Left colon (tissue), 2 donors: ENCODE measurements around the gene DPH7. TPM values are rescaled to one million over a fixed set of nuclear protein-coding genes. Genes with fewer than 3 reads are reported as not detected.
"Not testable (repeated sequence)": the region's sequence is repeated elsewhere in the genome, so short reads cannot be mapped to it uniquely, and the experiment has no call there.

Source experiments
- ATAC-seq: fragments of 200-7000 bp; cut with Tn5 transposase; one replicate; pipeline ENCODE4 v1.9.1; 2020; ENCODE audit warnings: mild to moderate bottlenecking, moderate library complexity
- DNase-seq, 2 donors: peaks; one replicate each; pipeline ENCODE4 v3.0.0-alpha.2; 2020
- intact Hi-C, 2 donors: fragments of 100-400 bp; cut with DNase I in 1 of 2; cut with micrococcal nuclease in 1 of 2; formaldehyde crosslinking; loops; one replicate each; pipeline versions ENCODE4 v1.11.2 to v1.14.0; 2022; cut with DNase I, micrococcal nuclease
- total RNA-seq, 2 donors: library from RNA; stranded (reverse); fragmentation: NEBNext Ultra II Directional; extraction: Animal tissue kit (Norgen Biotek cat#: 25700); gene quantifications; one replicate each; pipeline ENCODE4 v1.2.1, GENCODE V29; 2021
- donor health status: DM: no; HTN: no; CAD: no.
- donor health status: DM: yes; HTN: yes; CAD: no.

The DPH7 gene
- total RNA-seq, 2 donors from 2014 or later = 21.7 to 27.5 TPM

DNA sequence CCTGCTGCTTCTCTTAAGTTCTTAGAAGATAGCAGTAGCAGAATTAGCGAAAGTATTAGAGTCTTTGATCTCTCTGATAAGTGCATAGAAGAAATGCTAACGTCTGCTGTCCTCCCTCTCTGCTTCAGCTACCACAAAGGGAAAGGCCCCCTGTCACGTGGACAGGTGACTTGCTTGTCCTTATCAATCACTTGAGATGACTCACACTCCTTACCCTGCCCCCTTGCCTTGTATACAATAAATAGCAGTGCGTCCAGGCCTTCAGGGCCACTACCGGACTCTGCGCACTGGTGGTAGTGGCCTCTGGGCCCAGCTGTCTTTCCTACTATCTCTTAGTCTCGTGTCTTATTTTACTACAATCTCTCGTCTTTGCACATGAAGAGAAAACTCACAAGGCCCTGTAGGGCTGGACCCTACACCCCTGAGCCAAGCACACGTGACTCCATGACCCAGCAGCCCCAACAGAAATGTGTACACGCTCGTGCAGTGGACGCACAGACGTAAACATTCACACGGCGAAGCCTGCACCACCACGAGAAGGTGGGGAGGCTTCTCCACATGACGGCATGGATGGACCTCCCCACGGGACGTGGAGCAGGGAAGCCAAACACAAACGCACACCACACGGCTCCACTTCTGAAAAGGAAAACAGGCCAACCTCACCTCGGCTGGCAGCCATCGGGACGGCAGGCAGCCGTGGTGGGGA is 66.8 kb downstream of the DPH7 start:
- intact Hi-C loops = no loop called here
- no peak for ATAC-seq
- DNase-seq = no peak

DNA sequence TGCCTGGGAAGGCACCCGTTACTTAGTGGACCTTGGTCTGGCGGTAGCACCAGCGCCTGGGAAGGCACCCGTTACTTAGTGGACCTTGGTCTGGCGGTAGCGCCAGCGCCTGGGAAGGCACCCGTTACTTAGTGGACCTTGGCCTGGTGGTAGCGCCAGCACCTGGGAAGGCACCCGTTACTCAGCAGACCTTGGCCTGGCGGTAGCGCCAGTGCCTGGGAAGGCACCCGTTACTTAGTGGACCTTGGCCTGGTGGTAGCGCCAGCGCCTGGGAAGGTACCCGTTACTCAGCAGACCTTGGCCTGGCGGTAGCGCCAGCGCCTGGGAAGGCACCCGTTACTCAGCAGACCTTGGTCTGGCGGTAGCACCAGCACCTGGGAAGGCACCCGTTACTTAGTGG is 67.6 kb downstream of the DPH7 start:
- DNase-seq, intact Hi-C loops, ATAC-seq: not testable (repeated sequence)

DNA sequence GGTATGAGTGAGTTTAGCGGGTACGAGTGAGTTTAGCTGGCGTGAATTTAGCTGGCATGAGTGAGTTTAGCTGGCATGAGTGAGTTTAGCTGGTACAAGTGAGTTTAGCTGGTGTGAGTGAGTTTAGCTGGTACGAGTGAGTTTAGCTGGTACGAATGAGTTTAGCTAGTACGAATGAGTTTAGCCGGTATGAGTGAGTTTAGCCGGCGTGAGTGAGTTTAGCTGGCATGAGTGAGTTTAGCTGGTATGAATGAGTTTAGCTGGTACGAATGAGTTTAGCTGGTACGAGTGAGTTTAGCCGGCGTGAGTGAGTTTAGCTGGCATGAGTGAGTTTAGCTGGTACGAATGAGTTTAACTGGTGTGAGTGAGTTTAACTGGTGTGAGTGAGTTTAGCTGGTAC is 69.5 kb downstream of the DPH7 start:
- DNase-seq = no peak
- no peak for ATAC-seq
- intact Hi-C loops = no loop called here

DNA sequence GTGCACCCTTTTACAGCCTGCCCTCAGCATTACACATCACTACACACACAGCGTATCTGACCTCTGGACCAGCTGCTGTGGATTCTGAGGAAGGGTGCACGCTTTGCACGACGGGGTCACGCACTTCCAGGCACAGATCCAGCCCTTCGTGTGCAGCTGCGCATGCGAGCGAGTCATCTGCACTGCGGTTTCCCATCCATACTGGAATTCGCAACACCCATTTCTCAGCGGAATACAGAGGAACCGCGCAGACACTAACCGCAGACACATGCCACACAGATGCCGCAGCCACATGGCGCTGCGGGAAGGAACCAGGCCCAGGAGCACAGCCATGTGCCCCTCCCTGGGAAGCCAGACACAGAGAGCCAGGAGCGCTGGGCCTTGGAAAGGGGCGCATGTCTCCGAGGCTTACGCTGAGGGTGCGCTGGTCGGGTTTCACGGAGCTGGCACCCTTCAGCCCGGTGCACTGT is 72.0 kb downstream of the DPH7 start:
- no peak for ATAC-seq
- intact Hi-C loops = no loop called here
- DNase-seq = no peak

DNA sequence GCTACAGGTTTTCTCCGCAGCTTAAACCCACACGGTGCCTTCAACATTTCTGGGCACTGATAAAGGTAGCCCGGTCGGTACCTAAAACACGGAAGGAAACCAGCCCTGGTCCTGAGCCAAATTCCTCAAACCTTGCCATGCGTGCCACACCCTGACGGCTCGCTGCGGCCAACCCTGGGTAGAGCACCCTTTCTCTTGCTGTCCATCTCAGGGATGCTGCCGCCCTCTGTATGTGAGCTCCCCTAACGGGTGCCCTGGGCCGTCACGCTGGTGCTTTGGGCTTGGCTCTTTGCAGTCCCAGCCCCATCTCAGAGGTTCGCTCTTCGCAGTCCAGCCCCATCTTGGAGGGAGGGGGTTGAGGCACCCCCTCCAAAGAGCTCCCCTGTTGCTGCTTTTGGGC is 72.5 kb downstream of the DPH7 start:
- DNase-seq (no peak), ATAC-seq (no peak)

DNA sequence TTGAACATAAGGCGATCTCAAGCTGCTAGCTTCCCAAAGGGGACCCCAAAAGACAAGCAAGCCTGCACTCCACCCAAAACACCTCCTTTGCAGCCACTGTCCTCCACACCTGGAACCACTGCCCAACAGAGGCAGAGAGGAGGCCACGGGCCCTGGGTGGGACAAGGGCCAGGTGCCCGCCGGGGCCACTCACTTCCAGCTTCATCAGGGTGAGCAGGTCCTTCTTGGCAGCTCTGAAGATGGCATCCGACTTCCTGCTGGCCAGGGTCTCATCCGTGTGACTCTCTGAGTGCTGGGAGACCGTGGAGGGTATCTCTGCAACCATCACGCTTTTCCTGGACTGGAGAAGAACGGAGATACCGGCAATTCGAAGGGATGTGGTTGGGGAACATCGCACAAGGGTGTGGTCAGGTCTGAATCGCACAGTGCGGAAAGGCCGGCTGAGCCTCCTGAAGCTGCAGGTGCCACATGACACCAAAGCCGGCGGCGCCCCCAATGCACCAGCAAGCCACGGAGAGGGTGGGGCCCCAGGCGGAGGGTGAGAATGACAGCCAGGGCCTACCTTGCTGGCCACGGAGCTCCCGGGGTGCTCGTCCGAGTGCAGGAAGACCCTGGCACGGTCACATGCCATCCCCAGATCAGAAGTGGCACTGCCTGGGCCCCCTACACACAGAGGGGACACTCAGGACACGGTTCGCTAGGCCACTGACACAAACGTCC is 73.1 kb downstream of the DPH7 start:
- ATAC-seq = no peak
- DNase-seq = no peak
- intact Hi-C loops = no loop called here

More for the DNA sequence above, 72.5 kb downstream of the DPH7 start:
- intact Hi-C loops = no loop called here

Other genes with a start within 250 kb of the DPH7 start
- gene EXD3, start 155.8 kb downstream of the DPH7 start, total RNA-seq = 10 to 100 TPM; 44.1 to 57.3 TPM
- gene NOXA1, start 155.5 kb downstream of the DPH7 start, total RNA-seq = 10 to 100 TPM; 33.3 to 42.6 TPM
- gene ENTPD8, start 137.6 kb downstream of the DPH7 start, total RNA-seq = 100 to 1,000 TPM; 108 to 120 TPM
- 10 to 100 TPM; 39.9 to 52.0 TPM for gene NSMF, start 119.6 kb downstream of the DPH7 start, total RNA-seq
- gene PNPLA7, start 28.5 kb downstream of the DPH7 start, total RNA-seq = 10 to 100 TPM; 18.4 to 22.4 TPM
- gene MRPL41, start 27.0 kb downstream of the DPH7 start, total RNA-seq = 100 to 1,000 TPM; 109 to 136 TPM
- gene ZMYND19, start 11.6 kb upstream of the DPH7 start, total RNA-seq = 10 to 100 TPM; 12.5 to 22.4 TPM
- 100 to 1,000 TPM in 1 of 2 donors, 10 to 100 TPM in 1; 89.5 to 120 TPM for gene ARRDC1, start 26.8 kb upstream of the DPH7 start, total RNA-seq
- 10 to 100 TPM; 72.2 to 98.4 TPM for gene EHMT1, start 40.1 kb upstream of the DPH7 start, total RNA-seq